ENCODE measurements around the gene KRT24. TPM values are rescaled to one million over a fixed set of nuclear protein-coding genes. Genes with fewer than 3 reads are reported as not detected.

Gene KRT24
- total RNA-seq, 4 donors from 2014 or later: 0.64 to 13.5 (median 4.9) TPM; not detected in 1

GRCh38 chr17:40726919-40727318 is 23.4 kb upstream of the KRT24 start:
- 33 to 65% methylated on average over 1 to 2 of the region's 2 CpGs for WGBS, 2 donors (ENCODE audit: low coverage in 1 of 2)
- Histone ChIP-seq H3K27me3 (peaks cover 12% of the 10 kb centered on the region), H3K4me3 (no peak overlapping the region), H3K9me3 (no peaks in the 10 kb centered on the region), H3K27ac (no peak overlapping the region), H3K4me1 (no peaks in the 10 kb centered on the region), H3K36me3 (no peaks in the 10 kb centered on the region)
- no peak for DNase-seq
- in situ Hi-C loops (cut with MboI; ENCODE audit: low pct_ligation_motif_present in 1 of 4, low pct_unique_long_range_greater_than_20kb in 1 of 4, low sequenced_read_pairs in 3 of 4) (loop anchor here in 1 of 4 donors (10.0 kb wide), 1 partner anchor 112 kb away; no protein-coding TSS in a partner anchor), intact Hi-C loops (cut with DNase I; ENCODE audit: low total_unique reads) (no loop called here)
- no peak for TF ChIP-seq EP300 (IDR thresholded peaks at IDR 0.05; ENCODE audit: low read depth)
- TF ChIP-seq, protein P1, sequence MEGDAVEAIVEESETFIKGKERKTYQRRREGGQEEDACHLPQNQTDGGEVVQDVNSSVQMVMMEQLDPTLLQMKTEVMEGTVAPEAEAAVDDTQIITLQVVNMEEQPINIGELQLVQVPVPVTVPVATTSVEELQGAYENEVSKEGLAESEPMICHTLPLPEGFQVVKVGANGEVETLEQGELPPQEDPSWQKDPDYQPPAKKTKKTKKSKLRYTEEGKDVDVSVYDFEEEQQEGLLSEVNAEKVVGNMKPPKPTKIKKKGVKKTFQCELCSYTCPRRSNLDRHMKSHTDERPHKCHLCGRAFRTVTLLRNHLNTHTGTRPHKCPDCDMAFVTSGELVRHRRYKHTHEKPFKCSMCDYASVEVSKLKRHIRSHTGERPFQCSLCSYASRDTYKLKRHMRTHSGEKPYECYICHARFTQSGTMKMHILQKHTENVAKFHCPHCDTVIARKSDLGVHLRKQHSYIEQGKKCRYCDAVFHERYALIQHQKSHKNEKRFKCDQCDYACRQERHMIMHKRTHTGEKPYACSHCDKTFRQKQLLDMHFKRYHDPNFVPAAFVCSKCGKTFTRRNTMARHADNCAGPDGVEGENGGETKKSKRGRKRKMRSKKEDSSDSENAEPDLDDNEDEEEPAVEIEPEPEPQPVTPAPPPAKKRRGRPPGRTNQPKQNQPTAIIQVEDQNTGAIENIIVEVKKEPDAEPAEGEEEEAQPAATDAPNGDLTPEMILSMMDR (IDR thresholded peaks at IDR 0.05): peak in 4 of 5 experiments; percentile 14 to 34 (median 24)
- no peak for TF ChIP-seq POLR2A (IDR thresholded peaks at IDR 0.05)

GRCh38 chr17:40724656-40725055 is 21.1 kb upstream of the KRT24 start:
- DNase-seq: no peak
- H3K36me3 ChIP-seq: no peaks in the 10 kb centered on the region
- H3K4me1 ChIP-seq: no peaks in the 10 kb centered on the region
- H3K4me3 ChIP-seq: no peak overlapping the region
- no peak for TF ChIP-seq POLR2AphosphoS5 (IDR thresholded peaks at IDR 0.05)
- no peak for TF ChIP-seq EP300 (IDR thresholded peaks at IDR 0.05; ENCODE audit: low read depth)
- TF ChIP-seq, protein P1 (IDR thresholded peaks at IDR 0.05): no peak
- no peak for TF ChIP-seq POLR2A (IDR thresholded peaks at IDR 0.05)
- no peaks in the 10 kb centered on the region for H3K9me3 ChIP-seq
- in situ Hi-C loops (cut with MboI; ENCODE audit: low pct_ligation_motif_present in 1 of 4, low pct_unique_long_range_greater_than_20kb in 1 of 4, low sequenced_read_pairs in 3 of 4): loop anchor here in 1 of 4 donors (10.0 kb wide), 1 partner anchor 110 kb away; no protein-coding TSS in a partner anchor
- intact Hi-C loops (cut with DNase I; ENCODE audit: low total_unique reads): no loop called here
- peaks cover 10% of the 10 kb centered on the region for H3K27me3 ChIP-seq
- 41% methylated on average over 1 of the region's 1 CpG; no CpG with 5 or more reads in 1 of the 2 donors for WGBS, 2 donors (ENCODE audit: low coverage in 1 of 2)
- no peak overlapping the region for H3K27ac ChIP-seq

DNA sequence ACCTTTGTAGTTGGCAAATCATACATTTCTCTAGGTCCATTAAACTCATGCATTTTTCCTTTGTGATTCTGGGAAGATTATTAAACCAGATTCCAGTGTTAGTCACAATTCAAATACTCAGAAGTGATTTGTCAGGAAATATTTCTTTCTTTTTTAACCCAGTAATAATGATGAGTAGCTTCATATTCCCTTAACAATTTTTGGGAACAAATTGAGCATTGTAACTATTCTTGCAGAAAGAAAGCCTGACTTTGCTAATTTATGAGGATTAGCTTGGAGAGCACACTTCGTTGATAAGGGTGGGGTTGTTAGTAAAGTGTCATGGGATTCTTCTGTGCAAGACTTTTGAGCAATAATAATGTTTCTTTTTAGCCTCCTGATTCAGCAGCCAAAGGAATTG is 18.7 kb upstream of the KRT24 start:
- H3K4me1 ChIP-seq: no peaks in the 10 kb centered on the region
- in situ Hi-C loops (cut with MboI; ENCODE audit: low pct_ligation_motif_present in 1 of 4, low pct_unique_long_range_greater_than_20kb in 1 of 4, low sequenced_read_pairs in 3 of 4) (loop anchor here in 1 of 4 donors (10.0 kb wide), 1 partner anchor 107 kb away; no protein-coding TSS in a partner anchor), intact Hi-C loops (cut with DNase I; ENCODE audit: low total_unique reads) (no loop called here)
- H3K27me3 ChIP-seq: peaks cover 9% of the 10 kb centered on the region
- no peak for TF ChIP-seq EP300 (IDR thresholded peaks at IDR 0.05; ENCODE audit: low read depth)
- TF ChIP-seq, protein P1 (IDR thresholded peaks at IDR 0.05): no peak
- no peaks in the 10 kb centered on the region for H3K9me3 ChIP-seq
- no peak overlapping the region for H3K27ac ChIP-seq
- 53 to 67% methylated on average over 1 of the region's 1 CpG for WGBS, 2 donors (ENCODE audit: low coverage in 1 of 2)
- no peak overlapping the region for H3K4me3 ChIP-seq
- no peak for DNase-seq
- H3K36me3 ChIP-seq: no peaks in the 10 kb centered on the region

GRCh38 chr17:40720899-40721298 is 17.3 kb upstream of the KRT24 start:
- TF ChIP-seq, protein P1 (IDR thresholded peaks at IDR 0.05): no peak
- no peak for TF ChIP-seq EP300 (IDR thresholded peaks at IDR 0.05; ENCODE audit: low read depth)
- no peak for TF ChIP-seq POLR2A (IDR thresholded peaks at IDR 0.05)
- no peak for TF ChIP-seq POLR2AphosphoS5 (IDR thresholded peaks at IDR 0.05)
- no peaks in the 10 kb centered on the region for H3K4me1 ChIP-seq
- no peaks in the 10 kb centered on the region for H3K36me3 ChIP-seq
- H3K4me3 ChIP-seq: no peak overlapping the region
- intact Hi-C loops (cut with DNase I; ENCODE audit: low total_unique reads): no loop called here
- H3K9me3 ChIP-seq: no peaks in the 10 kb centered on the region
- 38 to 55% methylated on average over 2 of the region's 2 CpGs for WGBS, 2 donors (ENCODE audit: low coverage in 1 of 2)
- peaks cover 9% of the 10 kb centered on the region for H3K27me3 ChIP-seq
- no peak overlapping the region for H3K27ac ChIP-seq
- no peak for DNase-seq
- in situ Hi-C loops (cut with MboI; ENCODE audit: low pct_ligation_motif_present in 1 of 4, low pct_unique_long_range_greater_than_20kb in 1 of 4, low sequenced_read_pairs in 3 of 4): loop anchor here in 1 of 4 donors (10.0 kb wide), 1 partner anchor 106 kb away; no protein-coding TSS in a partner anchor

All from transverse colon (tissue), 4 donors.